Astrocyte of the spinal cord (primary cell): ENCODE results near the gene TNP1.

ENCODE experiments used
- DNase-seq: peaks from one replicate; pipeline ENCODE4 v3.0.0; 2011; ENCODE audit warnings: low read depth, low spot score
- H3K4me3 ChIP-seq: 2 replicates; pipeline ENCODE4 v1.5.1; 2011; ENCODE audit warnings: low read depth, mild to moderate bottlenecking, low read length, moderate library complexity
- CTCF ChIP-seq: IDR thresholded peaks from 2 replicates; pipeline ENCODE4 v1.5.1; 2012; ENCODE audit warnings: low read depth, mild to moderate bottlenecking, low read length, inconsistent platforms
- in situ Hi-C: cut with HindIII; loops from 2 replicates; pipeline ENCODE4 v1.10.0; 2017; ENCODE audit warnings: low sequenced_read_pairs

TNP1 gene

GRCh38 chr2:216819055-216819454, 40.8 kb downstream of the TNP1 start:
- no peak for DNase-seq
- H3K4me3 ChIP-seq = no peak overlapping the region
- no peak for TF ChIP-seq CTCF
- in situ Hi-C loops = no loop called here

- in situ Hi-C loops = no loop called here
- no peak for TF ChIP-seq CTCF
- DNase-seq = no peak
- H3K4me3 ChIP-seq = no peak overlapping the region
These were observed 49.3 kb downstream of the TNP1 start for GRCh38 chr2:216810399-216811160.
